ENCODE results near the gene UVRAG. TPM values are rescaled to one million over a fixed set of nuclear protein-coding genes. Genes with fewer than 3 reads are reported as not detected.

Gene UVRAG
- total RNA-seq, 1 donor from 2014 or later = 31.0 TPM

DNA sequence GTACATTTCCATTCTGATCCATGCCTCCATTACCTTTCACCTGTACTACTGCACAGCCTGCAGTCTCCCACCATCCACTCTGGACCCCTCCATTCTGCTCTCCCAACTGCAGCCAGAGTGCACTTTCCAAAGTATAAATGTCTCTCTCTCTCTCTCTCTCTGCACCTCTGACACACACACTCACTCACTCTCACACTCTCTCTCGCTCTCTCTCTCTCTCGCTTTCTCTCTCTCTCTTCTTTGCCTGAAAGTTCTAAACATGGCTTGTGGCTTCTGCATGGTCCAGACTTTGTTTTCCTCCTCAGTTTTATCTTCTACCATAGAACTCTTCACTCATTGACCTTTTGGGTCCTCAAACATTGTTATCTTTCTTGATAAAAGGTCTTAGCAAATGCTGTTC lies 314.7 kb downstream of the UVRAG start:
- no peaks in the 10 kb centered on the region for H3K27me3 ChIP-seq
- ATAC-seq (no peak), DNase-seq (no peak)
- intact Hi-C loops (cut with DNase I) = no loop called here
- H3K27ac ChIP-seq = no peak overlapping the region
- no peak overlapping the region for H3K4me3 ChIP-seq
- no peaks in the 10 kb centered on the region for H3K9me3 ChIP-seq
- H3K36me3 ChIP-seq = no peaks in the 10 kb centered on the region
- TF ChIP-seq, protein P1, sequence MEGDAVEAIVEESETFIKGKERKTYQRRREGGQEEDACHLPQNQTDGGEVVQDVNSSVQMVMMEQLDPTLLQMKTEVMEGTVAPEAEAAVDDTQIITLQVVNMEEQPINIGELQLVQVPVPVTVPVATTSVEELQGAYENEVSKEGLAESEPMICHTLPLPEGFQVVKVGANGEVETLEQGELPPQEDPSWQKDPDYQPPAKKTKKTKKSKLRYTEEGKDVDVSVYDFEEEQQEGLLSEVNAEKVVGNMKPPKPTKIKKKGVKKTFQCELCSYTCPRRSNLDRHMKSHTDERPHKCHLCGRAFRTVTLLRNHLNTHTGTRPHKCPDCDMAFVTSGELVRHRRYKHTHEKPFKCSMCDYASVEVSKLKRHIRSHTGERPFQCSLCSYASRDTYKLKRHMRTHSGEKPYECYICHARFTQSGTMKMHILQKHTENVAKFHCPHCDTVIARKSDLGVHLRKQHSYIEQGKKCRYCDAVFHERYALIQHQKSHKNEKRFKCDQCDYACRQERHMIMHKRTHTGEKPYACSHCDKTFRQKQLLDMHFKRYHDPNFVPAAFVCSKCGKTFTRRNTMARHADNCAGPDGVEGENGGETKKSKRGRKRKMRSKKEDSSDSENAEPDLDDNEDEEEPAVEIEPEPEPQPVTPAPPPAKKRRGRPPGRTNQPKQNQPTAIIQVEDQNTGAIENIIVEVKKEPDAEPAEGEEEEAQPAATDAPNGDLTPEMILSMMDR (IDR thresholded peaks at IDR 0.05) = no peak
- H3K4me1 ChIP-seq = peaks cover 24% of the 10 kb centered on the region

DNA sequence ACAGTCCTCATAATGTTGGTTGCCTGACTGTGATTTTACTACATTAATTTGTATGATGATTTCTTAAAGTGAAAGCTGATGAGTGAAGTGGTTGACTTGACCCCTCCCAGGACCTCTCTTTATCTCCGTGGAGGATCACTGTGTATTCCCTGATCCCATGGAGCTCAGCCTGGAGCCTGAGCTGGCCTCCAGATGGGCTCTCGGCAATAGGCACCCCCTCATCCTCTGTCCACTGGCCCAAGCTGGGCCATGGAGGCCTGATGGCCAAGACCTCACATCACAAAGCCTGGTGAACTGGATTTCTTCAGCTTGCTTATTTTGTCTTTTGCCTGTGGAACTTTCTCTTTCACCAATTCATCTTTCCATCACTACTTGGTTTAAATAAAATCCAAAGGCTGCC lies 316.1 kb downstream of the UVRAG start:
- TF ChIP-seq, protein P1 (IDR thresholded peaks at IDR 0.05) = no peak
- no peaks in the 10 kb centered on the region for H3K27me3 ChIP-seq
- H3K9me3 ChIP-seq = no peaks in the 10 kb centered on the region
- no peak for ATAC-seq
- DNase-seq = no peak
- intact Hi-C loops (cut with DNase I) = no loop called here
- H3K4me3 ChIP-seq = no peak overlapping the region
- peaks cover 22% of the 10 kb centered on the region for H3K4me1 ChIP-seq
- H3K27ac ChIP-seq = peak overlapping the region; percentile 48
- no peaks in the 10 kb centered on the region for H3K36me3 ChIP-seq

DNA sequence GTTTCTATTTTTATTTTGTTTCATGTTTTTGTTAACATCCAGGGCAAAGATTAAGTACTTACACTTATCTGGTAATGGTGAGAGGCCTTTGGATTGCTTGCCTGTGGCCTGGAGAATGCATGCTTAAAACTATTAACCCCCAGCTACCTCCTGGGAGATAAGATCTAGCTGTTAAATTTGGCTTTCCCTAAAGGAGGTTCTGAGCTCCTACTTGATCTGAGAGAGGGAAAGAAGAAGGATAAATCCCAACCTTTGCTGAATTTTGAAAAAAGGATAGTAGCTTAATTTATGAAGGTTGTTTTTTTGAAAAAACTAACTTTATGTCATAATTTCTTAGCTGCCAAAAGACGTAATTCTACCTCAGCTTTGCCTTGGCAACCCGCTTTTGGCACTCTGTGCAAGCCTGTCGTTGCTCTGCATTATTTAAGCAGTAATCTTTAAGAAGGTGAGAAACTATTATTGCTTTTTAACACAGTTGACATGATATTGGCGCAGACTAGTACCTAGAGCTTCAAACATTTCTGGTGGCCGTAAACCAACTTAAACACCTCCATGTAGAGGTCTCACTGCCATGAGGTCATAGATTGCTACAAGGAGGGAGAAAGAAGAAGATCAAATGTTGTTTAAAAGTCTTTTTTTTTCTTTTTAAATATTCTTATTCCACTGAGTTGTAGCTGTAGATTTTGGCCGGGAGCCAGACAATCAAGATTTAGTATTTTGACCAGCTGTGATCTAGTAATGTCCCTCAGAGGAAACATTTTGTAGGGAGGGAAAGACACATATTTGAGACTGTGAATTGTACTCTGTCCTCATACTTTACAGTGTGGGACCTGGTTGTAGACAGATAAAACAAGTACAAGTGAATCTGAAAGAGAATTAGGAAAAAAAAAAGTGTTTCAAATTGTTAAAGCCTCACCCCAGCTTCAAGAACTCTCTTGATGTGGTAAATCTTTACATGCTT lies 316.9 kb downstream of the UVRAG start:
- TF ChIP-seq, protein P1 (IDR thresholded peaks at IDR 0.05) = no peak
- no peak overlapping the region for H3K4me3 ChIP-seq
- H3K36me3 ChIP-seq = peaks cover under 1% of the 10 kb centered on the region
- DNase-seq = no peak
- H3K4me1 ChIP-seq = peaks cover 22% of the 10 kb centered on the region
- no peaks in the 10 kb centered on the region for H3K27me3 ChIP-seq
- intact Hi-C loops (cut with DNase I) = no loop called here
- H3K9me3 ChIP-seq = no peaks in the 10 kb centered on the region
- no peak for ATAC-seq
- H3K27ac ChIP-seq = peak overlapping the region; percentile 48

DNA sequence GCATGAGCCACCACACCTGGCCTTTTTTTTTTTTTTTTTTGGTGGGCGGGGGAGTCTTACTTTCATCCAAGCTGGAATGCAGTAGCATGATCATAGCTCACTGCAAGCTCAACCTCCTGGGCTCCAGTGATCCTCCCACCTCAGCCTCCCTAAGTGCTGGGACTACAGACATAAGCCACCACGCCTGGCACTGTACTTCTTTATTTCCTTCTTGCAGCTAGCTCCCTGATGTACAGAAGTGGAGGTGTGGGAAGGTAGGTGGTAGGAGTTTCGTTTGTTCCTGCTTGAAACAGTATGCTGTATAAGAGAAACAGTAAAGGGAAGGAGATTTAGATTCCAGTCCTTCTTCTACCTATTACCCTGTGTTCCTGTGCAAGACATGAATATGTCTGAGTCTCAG lies 319.2 kb downstream of the UVRAG start:
- TF ChIP-seq, protein P1 (IDR thresholded peaks at IDR 0.05) = no peak
- Histone ChIP-seq H3K36me3 (peaks cover 12% of the 10 kb centered on the region), H3K9me3 (no peaks in the 10 kb centered on the region), H3K4me1 (peaks cover 22% of the 10 kb centered on the region), H3K27ac (no peak overlapping the region), H3K4me3 (no peak overlapping the region), H3K27me3 (no peaks in the 10 kb centered on the region)
- ATAC-seq (no peak), DNase-seq (no peak)
- intact Hi-C loops (cut with DNase I) = no loop called here

DNA sequence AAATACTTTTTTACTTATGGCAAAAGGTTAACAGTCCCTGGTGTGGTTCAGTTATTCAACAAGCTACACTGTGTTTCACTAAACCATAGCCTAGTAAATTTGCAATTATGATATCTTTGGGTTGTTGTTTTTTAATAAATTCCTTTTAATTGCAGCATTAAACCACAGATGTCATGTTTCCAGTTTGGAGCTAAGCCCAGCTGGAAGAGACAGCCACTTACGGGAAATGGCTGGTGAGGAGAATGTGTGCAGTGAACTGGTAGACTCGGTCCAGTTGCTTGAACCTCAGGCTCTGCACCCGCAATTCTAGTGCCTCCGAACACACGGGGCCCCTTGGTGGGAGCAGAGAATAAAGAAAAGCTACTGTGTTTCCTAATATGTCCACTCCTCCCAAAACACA lies 320.5 kb downstream of the UVRAG start:
- H3K27me3 ChIP-seq = no peaks in the 10 kb centered on the region
- intact Hi-C loops (cut with DNase I) = no loop called here
- TF ChIP-seq, protein P1 (IDR thresholded peaks at IDR 0.05) = no peak
- no peak overlapping the region for H3K27ac ChIP-seq
- no peaks in the 10 kb centered on the region for H3K9me3 ChIP-seq
- peaks cover 12% of the 10 kb centered on the region for H3K36me3 ChIP-seq
- no peak overlapping the region for H3K4me3 ChIP-seq
- ATAC-seq = no peak
- no peak for DNase-seq
- peaks cover 22% of the 10 kb centered on the region for H3K4me1 ChIP-seq
